ENCODE measurements around the gene DDB1. TPM values are rescaled to one million over a fixed set of nuclear protein-coding genes. Genes with fewer than 3 reads are reported as not detected.

Gene DDB1
- total and polyA plus RNA-seq, 2 of the 13 experiments (the other 11 are each of a cell fraction or from before 2014, with no cell fraction given): 217 to 266 TPM

- WGBS (ENCODE audit: low lambda C conversion rate): 74% methylated on average over 6 of the region's 9 CpGs
- Histone ChIP-seq H3K4me1 (ENCODE audit: insufficient read depth, low read length) (peaks cover 24% of the 10 kb centered on the region), H3K4me3 (replicated peaks in 1 of 3; ENCODE audit: insufficient read depth in 1 of 3, low read depth in 2 of 3, low read length in 3 of 3) (no peak overlapping the region), H3K9ac (ENCODE audit: insufficient read depth, low read depth, low read length) (no peak overlapping the region), H3K9me3 (ENCODE audit: low read length) (peaks cover 3% of the 10 kb centered on the region; the same call in 1 of the 2 replicates), H3K27me3 (ENCODE audit: control insufficient read depth in 1 of 2, insufficient read depth in 2 of 2, low read length in 2 of 2) (no peaks in the 10 kb centered on the region), H3K27ac (ENCODE audit: extremely low read length, insufficient read depth, low read length) (peak overlapping the region; percentile 79), H3K4me2 (ENCODE audit: low read depth, low read length) (no peak overlapping the region; the same call in 1 of the 2 replicates), H4K20me1 (ENCODE audit: insufficient read depth, low read length) (no peaks in the 10 kb centered on the region), H3K79me2 (ENCODE audit: insufficient read depth, low read length) (no peaks in the 10 kb centered on the region), H3K36me3 (replicated peaks in 1 of 2; ENCODE audit: control insufficient read depth in 1 of 2, insufficient read depth in 2 of 2, low read length in 2 of 2) (peaks cover 5 to 35% of the 10 kb centered on the region in 2 experiments), H2AFZ (ENCODE audit: low read length) (no peak overlapping the region)
- POLR2A ChIA-PET: interaction anchor here (0.8 to 2.2 kb wide), 9 partner anchors 8 to 60 kb away, joined by 3 to 16 read pairs (median 3); partner anchors contain the start of genes CPSF7, CYB561A3, SDHAF2 and TKFC
- CTCF ChIA-PET (ENCODE audit: low intra/inter-chr PET ratio, low total read pairs): no interaction called here
- intact Hi-C loops (cut with micrococcal nuclease; ENCODE audit: unreplicated experiment): no loop called here
- DNase-seq (ENCODE audit: low spot score) (peak; percentile 76), ATAC-seq (peak; percentile 98), FAIRE-seq (peak; percentile 34)
- BruUV-seq (replicated peaks): no TSS peak
- in situ Hi-C loops (cut with HindIII; ENCODE audit: extremely low pct_ligation_motif_present, low pct_unique_long_range_greater_than_20kb): no loop called here
- peak; percentile 33; the same call in 1 of the 2 replicates for TF ChIP-seq KDM6A (CRISPR knock-in tag; IDR thresholded peaks at IDR 0.05; ENCODE audit: low read depth)
- no peak for TF ChIP-seq ATF6 (CRISPR knock-in tag; conservative IDR thresholded peaks at IDR 0.05)
- TF ChIP-seq PHF21A (CRISPR knock-in tag; IDR thresholded peaks at IDR 0.05): peak; percentile 54
- no peak for TF ChIP-seq IRX3 (CRISPR knock-in tag; IDR thresholded peaks at IDR 0.05; ENCODE audit: borderline replicate concordance, low read depth)
- TF ChIP-seq ELF3 (CRISPR knock-in tag; IDR thresholded peaks at IDR 0.05): peak; percentile 47; the same call in 1 of the 2 replicates
- no peak for TF ChIP-seq SP140L (CRISPR knock-in tag; IDR thresholded peaks at IDR 0.05; ENCODE audit: borderline replicate concordance)
- TF ChIP-seq KLF6 (CRISPR knock-in tag; IDR thresholded peaks at IDR 0.05): no peak
- peak; percentile 60 for TF ChIP-seq NFIC (IDR thresholded peaks at IDR 0.05; ENCODE audit: low read length)
- no peak for TF ChIP-seq MXD3 (CRISPR knock-in tag; IDR thresholded peaks at IDR 0.05)
- TF ChIP-seq SOX5 (CRISPR knock-in tag; IDR thresholded peaks at IDR 0.05; ENCODE audit: borderline replicate concordance): peak; percentile 93
- TF ChIP-seq SIX4 (CRISPR knock-in tag; IDR thresholded peaks at IDR 0.05): peak; percentile 47; the same call in 1 of the 2 replicates
- TF ChIP-seq ZNF574 (CRISPR knock-in tag; IDR thresholded peaks at IDR 0.05): peak; percentile 84
- 0 out of 2 replicates have a peak, but pooled peaks have one; percentile 36 for TF ChIP-seq RBAK (CRISPR knock-in tag; IDR thresholded peaks at IDR 0.05)
- no peak for TF ChIP-seq ZBTB1 (CRISPR knock-in tag; IDR thresholded peaks at IDR 0.05; ENCODE audit: borderline replicate concordance)
- peak; percentile 35; the same call in 1 of the 2 replicates for TF ChIP-seq RFXAP (CRISPR knock-in tag; IDR thresholded peaks at IDR 0.05; ENCODE audit: borderline replicate concordance)
- TF ChIP-seq ZNF839 (CRISPR knock-in tag; IDR thresholded peaks at IDR 0.05; ENCODE audit: borderline replicate concordance): no peak
- TF ChIP-seq SOX6 (IDR thresholded peaks at IDR 0.05): no peak
- peak; percentile 97 for TF ChIP-seq SOX6 (CRISPR knock-in tag; IDR thresholded peaks at IDR 0.05)
- TF ChIP-seq HDAC2 (CRISPR knock-in tag; IDR thresholded peaks at IDR 0.05): peak; percentile 73
- no peak for TF ChIP-seq MLLT10 (CRISPR knock-in tag; IDR thresholded peaks at IDR 0.05)
These were observed 36.8 kb upstream of the DDB1 start for GRCh38 chr11:61369372-61370348.
